Lower leg skin (tissue), 4 donors: ENCODE data around the gene CTNNB1. TPM values are rescaled to one million over a fixed set of nuclear protein-coding genes. Genes with fewer than 3 reads are reported as not detected.

ENCODE experiments used
- DNase-seq, 2 donors: peaks; one replicate each; pipeline ENCODE4 v3.0.0-alpha.2; 2019; ENCODE audit warnings: low spot score in 2 of 2
- H3K4me3 ChIP-seq: fragments of 200-600 bp; sonication (generic); 2 replicates; pipeline ENCODE4 v1.5.1; 2017; ENCODE audit warnings: mild to moderate bottlenecking, low read depth; ENCODE audit not compliant: poor library complexity, severe bottlenecking
- POLR2A ChIP-seq, 2 donors: fragments of 450-650 bp; IDR thresholded peaks; one replicate each; pipeline ENCODE4 v1.6.1; 2016 to 2017; ENCODE audit warnings: antibody characterized with exemption in 2 of 2, mild to moderate bottlenecking in 1 of 2, moderate library complexity in 1 of 2
- WGBS, 2 donors: methylation state at CpG; one replicate each; pipeline ENCODE4 v1.1.5; 2018; 5-methylcytosine and 5-hydroxymethylcytosine counted together
- intact Hi-C: fragments of 100-400 bp; cut with DNase I; formaldehyde crosslinking; loops from one replicate; pipeline ENCODE4 v1.15.0; 2023; ENCODE audit warnings: low total_unique reads
- total RNA-seq, 4 donors: library from RNA; depleted of rRNA; stranded (reverse); fragments of >200 nt; gene quantifications; one replicate each; pipeline ENCODE4 v1.1.0, GENCODE V29; 2016
- TF ChIP-seq, protein P1 (sequence below), 3 donors: fragments of 450-650 bp; IDR thresholded peaks; one replicate each; pipeline ENCODE4 v1.5.1; 2016; ENCODE audit warnings: antibody characterized with exemption in 3 of 3, mild to moderate bottlenecking in 3 of 3, moderate library complexity in 2 of 3

CTNNB1 gene
- total RNA-seq, 4 donors from 2014 or later, result 263 to 421 (median 300) TPM

DNA sequence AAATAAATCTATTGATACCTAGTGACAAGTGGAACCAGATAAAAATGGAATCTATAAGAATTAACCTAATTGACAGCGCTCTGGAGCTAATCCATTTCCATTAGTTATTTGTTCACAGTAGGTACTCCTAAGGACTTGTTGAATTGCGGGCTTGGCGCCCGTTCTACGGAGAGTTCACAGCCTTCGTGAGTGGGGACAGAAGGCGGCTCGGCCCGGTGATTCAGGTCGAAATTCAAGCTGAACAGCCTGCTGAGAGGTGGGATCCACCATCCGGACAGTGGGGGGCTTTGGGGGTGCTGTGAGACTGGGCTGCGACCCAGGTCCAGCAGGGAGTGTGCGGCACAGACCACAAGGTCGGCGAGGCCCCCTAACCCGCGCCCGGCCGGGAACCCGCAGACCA lies 779 bp upstream of the CTNNB1 start:
- H3K4me3 ChIP-seq, result peak overlapping the region; percentile 96
- DNase-seq, result peak; percentile 37 to 86
- TF ChIP-seq, protein P1, sequence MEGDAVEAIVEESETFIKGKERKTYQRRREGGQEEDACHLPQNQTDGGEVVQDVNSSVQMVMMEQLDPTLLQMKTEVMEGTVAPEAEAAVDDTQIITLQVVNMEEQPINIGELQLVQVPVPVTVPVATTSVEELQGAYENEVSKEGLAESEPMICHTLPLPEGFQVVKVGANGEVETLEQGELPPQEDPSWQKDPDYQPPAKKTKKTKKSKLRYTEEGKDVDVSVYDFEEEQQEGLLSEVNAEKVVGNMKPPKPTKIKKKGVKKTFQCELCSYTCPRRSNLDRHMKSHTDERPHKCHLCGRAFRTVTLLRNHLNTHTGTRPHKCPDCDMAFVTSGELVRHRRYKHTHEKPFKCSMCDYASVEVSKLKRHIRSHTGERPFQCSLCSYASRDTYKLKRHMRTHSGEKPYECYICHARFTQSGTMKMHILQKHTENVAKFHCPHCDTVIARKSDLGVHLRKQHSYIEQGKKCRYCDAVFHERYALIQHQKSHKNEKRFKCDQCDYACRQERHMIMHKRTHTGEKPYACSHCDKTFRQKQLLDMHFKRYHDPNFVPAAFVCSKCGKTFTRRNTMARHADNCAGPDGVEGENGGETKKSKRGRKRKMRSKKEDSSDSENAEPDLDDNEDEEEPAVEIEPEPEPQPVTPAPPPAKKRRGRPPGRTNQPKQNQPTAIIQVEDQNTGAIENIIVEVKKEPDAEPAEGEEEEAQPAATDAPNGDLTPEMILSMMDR (IDR thresholded peaks at IDR 0.05), result no peak
- TF ChIP-seq POLR2A (IDR thresholded peaks at IDR 0.05), result no peak
- intact Hi-C loops, result no loop called here
- 16 to 23% methylated on average over 11 to 13 of the region's 20 CpGs for WGBS, 2 donors

DNA sequence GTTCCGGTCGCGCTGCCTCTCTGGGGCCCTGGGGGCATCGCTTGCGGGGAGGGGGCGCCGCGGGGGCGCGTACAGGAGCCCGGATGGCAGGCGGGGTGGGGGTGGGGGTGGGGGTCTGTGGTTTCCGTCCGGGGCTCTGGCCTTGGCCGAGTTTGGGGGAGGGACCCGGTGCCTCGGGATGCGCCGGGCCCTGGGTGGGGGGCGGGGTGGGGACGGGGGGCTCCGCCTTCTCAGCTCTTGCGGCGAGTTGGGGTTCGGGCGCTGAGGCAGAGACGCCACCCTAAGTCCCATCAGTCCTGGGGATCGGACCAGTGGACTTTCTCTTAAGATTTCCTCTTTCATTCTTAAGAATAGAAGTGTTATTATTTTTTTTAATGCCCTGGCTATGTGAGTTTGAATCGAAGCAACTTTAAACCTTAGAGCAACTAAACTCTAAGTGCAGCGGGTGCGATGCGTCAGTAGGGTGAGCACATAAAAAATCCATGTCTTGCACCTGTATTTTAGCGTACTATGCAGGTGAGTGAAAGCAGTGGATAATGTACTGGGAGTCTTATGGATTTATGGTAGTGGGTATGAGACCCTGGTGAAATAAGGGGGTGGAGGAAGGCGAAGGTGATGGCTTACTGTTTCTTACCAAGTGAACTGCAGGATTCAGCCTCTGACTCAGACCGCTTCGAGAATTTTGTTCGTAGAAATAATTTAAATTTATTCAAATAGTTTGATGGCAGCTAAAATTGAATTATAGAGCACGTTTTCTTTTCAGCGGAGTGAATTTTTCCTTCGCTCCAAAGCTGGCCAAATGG lies 762 bp downstream of the CTNNB1 start:
- no peak for TF ChIP-seq POLR2A (IDR thresholded peaks at IDR 0.05)
- TF ChIP-seq, protein P1 (IDR thresholded peaks at IDR 0.05), result no peak
- intact Hi-C loops, result loop anchor here (10.0 kb wide), 1 partner anchor 615 kb away; no protein-coding TSS in a partner anchor
- WGBS, 2 donors, result 0% methylated on average over 20 to 23 of the region's 40 CpGs

DNA sequence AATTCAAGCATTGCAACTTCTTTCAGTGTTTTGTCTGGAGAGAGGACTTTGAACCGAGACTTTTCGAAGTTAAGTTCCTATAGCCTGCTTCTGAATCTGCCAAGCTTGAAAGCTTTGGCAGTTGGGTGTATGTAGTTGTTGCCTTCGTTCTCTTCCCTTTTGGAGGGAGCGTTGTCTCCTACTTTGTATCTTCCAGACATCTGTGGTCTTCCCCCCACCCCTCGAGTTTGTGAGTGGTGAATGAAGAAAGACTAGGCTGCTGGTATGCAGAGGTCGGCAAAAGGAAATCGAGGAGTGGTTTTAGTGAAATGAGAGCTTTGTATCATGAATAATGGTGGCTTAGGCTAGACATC lies 1.3 kb downstream of the CTNNB1 start:
- WGBS, 2 donors, result 0 to 2% methylated on average over 7 of the region's 7 CpGs
- peak in 1 of 2 donors; percentile 41 for DNase-seq
- H3K4me3 ChIP-seq, result peak overlapping the region; percentile 96
- intact Hi-C loops, result loop anchor here (10.0 kb wide), 1 partner anchor 616 kb away; no protein-coding TSS in a partner anchor
- TF ChIP-seq, protein P1 (IDR thresholded peaks at IDR 0.05), result no peak
- TF ChIP-seq POLR2A (IDR thresholded peaks at IDR 0.05), result no peak

More for the DNA sequence above, 762 bp downstream of the CTNNB1 start:
- peak overlapping the region; percentile 96 for H3K4me3 ChIP-seq
- DNase-seq, result peak in 1 of 2 donors; percentile 24

DNA sequence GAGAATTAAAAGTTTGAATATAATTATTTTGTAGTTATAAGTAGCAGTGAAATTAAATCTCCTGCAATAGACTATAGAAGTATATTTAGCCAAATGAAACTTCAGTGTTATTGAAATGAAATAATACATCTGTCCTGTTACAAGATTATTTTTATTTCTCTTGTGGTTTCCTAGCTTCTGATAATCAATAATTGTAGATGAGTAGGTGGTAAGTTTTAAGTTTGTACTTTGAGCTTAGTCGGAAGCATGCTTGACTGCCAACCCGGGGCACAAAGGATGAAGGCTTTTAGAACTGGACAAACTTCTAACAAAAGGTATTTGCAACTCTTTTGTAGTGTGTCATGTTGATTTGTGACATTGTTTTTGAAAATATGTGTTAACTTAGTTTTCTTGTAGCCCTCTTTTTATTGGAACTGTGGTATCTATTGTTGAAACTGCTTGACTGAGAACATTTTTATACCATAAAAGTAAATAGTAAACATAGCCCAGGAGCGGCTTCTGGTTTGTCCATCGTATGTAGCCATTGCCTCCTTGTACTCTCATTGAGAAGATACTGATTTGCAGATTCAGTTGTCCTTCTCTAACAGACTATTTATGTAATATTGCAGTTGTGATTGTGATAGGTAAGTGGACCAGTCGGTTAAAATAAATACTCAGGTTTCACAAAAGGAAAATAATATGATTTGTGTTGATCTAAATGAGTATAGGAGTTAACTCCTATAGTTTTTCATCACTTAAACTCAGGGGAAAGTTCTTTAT lies 2.9 kb downstream of the CTNNB1 start:
- no peak for TF ChIP-seq POLR2A (IDR thresholded peaks at IDR 0.05)
- TF ChIP-seq, protein P1 (IDR thresholded peaks at IDR 0.05), result no peak
- no peak for DNase-seq
- 37 to 49% methylated on average over 5 of the region's 5 CpGs for WGBS, 2 donors
- intact Hi-C loops, result loop anchor here (10.0 kb wide), 1 partner anchor 617 kb away; no protein-coding TSS in a partner anchor
- H3K4me3 ChIP-seq, result no peak overlapping the region

DNA sequence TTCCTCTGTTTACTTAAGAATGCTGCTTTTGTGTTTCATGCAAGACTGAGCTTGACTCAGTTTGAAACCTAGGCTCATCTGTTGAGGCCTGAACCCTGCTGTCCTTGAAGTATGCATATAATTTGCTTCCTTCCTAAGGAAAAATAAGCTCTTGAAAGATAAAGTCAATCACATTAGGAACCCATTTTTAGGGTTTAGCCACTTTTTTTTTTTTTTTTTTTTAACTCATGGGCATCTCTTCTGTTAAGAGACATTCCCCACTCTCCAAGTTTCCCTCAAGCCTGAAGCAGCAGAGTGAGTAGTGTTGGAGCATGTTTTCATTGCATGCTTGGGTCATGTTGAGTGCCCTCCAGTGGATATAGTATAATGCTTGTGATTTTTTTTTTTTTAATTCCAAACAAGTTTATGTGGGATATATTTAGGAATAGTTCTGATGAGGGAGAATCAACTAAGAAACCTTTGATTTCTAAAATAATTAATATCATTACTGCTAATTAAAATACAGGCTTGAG lies 3.6 kb downstream of the CTNNB1 start:
- TF ChIP-seq, protein P1 (IDR thresholded peaks at IDR 0.05), result no peak
- TF ChIP-seq POLR2A (IDR thresholded peaks at IDR 0.05), result no peak
- intact Hi-C loops, result loop anchor here (10.0 kb wide), 1 partner anchor 618 kb away; no protein-coding TSS in a partner anchor
- H3K4me3 ChIP-seq, result no peak overlapping the region
- DNase-seq, result no peak
